ENCODE results near the gene SLC34A3. TPM values are rescaled to one million over a fixed set of nuclear protein-coding genes. Genes with fewer than 3 reads are reported as not detected.

Gene SLC34A3
- total and polyA plus RNA-seq, 2 of the 8 experiments (the other 6 are each of a cell fraction or from before 2014, with no cell fraction given): 0.08 TPM; not detected in 1

GRCh38 chr9:137200311-137201204, 30.1 kb upstream of the SLC34A3 start, which contains the start of gene TPRN (continued):
- peak; percentile 47; the same call in 1 of the 2 replicates for TF ChIP-seq CREB1 (IDR thresholded peaks at IDR 0.05)
- TF ChIP-seq CEBPB (IDR thresholded peaks at IDR 0.05; ENCODE audit: low read depth, low read length): no peak

All from H1 (cell line).